ENCODE results near the gene EOLA2. TPM values are rescaled to one million over a fixed set of nuclear protein-coding genes. Genes with fewer than 3 reads are reported as not detected.
A peak's percentile ranks its signal among the peaks of the same experiment; 100 is the strongest.

The EOLA2 gene
- total and polyA plus RNA-seq, 9 of the 15 experiments (the other 6 are each of a cell fraction or from before 2014, with no cell fraction given) = 27.7 to 61.5 (median 44.3) TPM

GRCh38 chrX:149937871-149938426 is 342 bp downstream of the EOLA2 start (continued):
- TF ChIP-seq ARID3A (IDR thresholded peaks at IDR 0.05; ENCODE audit: borderline replicate concordance, low read depth, low read length) (no peak), MEF2A (IDR thresholded peaks at IDR 0.05; ENCODE audit: control insufficient read depth, low read depth, low read length) (no peak), BCLAF1 (IDR thresholded peaks at IDR 0.05; ENCODE audit: borderline replicate concordance in 1 of 2, control insufficient read depth in 1 of 2, low read depth in 2 of 2, low read length in 1 of 2) (no peak), PHF20 (IDR thresholded peaks at IDR 0.05; ENCODE audit: partially characterized antibody) (peak; percentile 45), FUS (optimal IDR thresholded peaks at IDR 0.05; ENCODE audit: low read depth, low read length) (no peak), ZFPM2 (CRISPR knock-in tag; IDR thresholded peaks at IDR 0.05) (no peak), THRAP3 (IDR thresholded peaks at IDR 0.05; ENCODE audit: borderline replicate concordance) (no peak), GTF2A2 (tag; IDR thresholded peaks at IDR 0.05) (no peak), DLX4 (CRISPR knock-in tag; IDR thresholded peaks at IDR 0.05) (no peak), ZC3H8 (IDR thresholded peaks at IDR 0.05) (no peak), PPARD (CRISPR knock-in tag; IDR thresholded peaks at IDR 0.05) (no peak)

All from K562 (cell line).